ENCODE measurements around the gene TPRG1L. TPM values are rescaled to one million over a fixed set of nuclear protein-coding genes. Genes with fewer than 3 reads are reported as not detected.

Gene TPRG1L
- total and polyA plus RNA-seq, 7 donors, result 34.9 to 105 (median 49.2) TPM

- Histone ChIP-seq H3K36me3 (no peaks in the 10 kb centered on the region), H3K27ac (no peak overlapping the region), H3K4me3 (no peak overlapping the region), H3K9me3 (no peaks in the 10 kb centered on the region), H3K27me3 (peaks cover 0 to 25% (median 17%) of the 10 kb centered on the region in 3 donors), H3K4me1 (peaks cover 0 to 4% (median under 1%) of the 10 kb centered on the region in 4 donors)
- intact Hi-C loops (cut with DNase I), result no loop called here
- no peak for TF ChIP-seq EP300 (IDR thresholded peaks at IDR 0.05)
- TF ChIP-seq POLR2AphosphoS5 (IDR thresholded peaks at IDR 0.05), result no peak
- no peak for TF ChIP-seq POLR2A (IDR thresholded peaks at IDR 0.05)
- no peak for TF ChIP-seq CTCF (IDR thresholded peaks at IDR 0.05)
- 37 to 87% methylated on average over 18 of the region's 18 CpGs for WGBS, 2 donors
- no peak for DNase-seq
Observed at GRCh38 chr1:3679098-3679555, 54.3 kb downstream of the TPRG1L start.

Other genes with a start within 250 kb of the TPRG1L start
- gene ARHGEF16, start 170.3 kb upstream of the TPRG1L start, total RNA-seq, result 1 to 10 TPM in 2 of 4 donors, under 1 TPM in 2; 0.41 to 2.2 (median 0.78) TPM
- gene ARHGEF16, start 170.3 kb upstream of the TPRG1L start, polyA plus RNA-seq, result 10 to 100 TPM; 44.4 to 51.8 (median 51.6) TPM
- 10 to 100 TPM in 2 of 4 donors, 1 to 10 TPM in 2; 4.3 to 31.9 (median 12.2) TPM for gene MEGF6, start 13.5 kb upstream of the TPRG1L start, total RNA-seq
- gene MEGF6, start 13.5 kb upstream of the TPRG1L start, polyA plus RNA-seq, result 1 to 10 TPM in 2 of 3 donors, not detected in 1; 2.4 to 9.8 TPM
- 10 to 100 TPM; 11.4 to 17.2 (median 14.8) TPM for gene WRAP73, start 25.1 kb downstream of the TPRG1L start, total RNA-seq
- gene WRAP73, start 25.1 kb downstream of the TPRG1L start, polyA plus RNA-seq, result 10 to 100 TPM; 17.4 to 24.2 (median 18.7) TPM
- gene TP73, start 27.5 kb downstream of the TPRG1L start, total RNA-seq, result not detected
- under 1 TPM in 2 of 3 donors, not detected in 1; 0.22 to 0.69 TPM for gene TP73, start 27.5 kb downstream of the TPRG1L start, polyA plus RNA-seq
- not detected for gene CCDC27, start 127.4 kb downstream of the TPRG1L start, total RNA-seq
- not detected for gene CCDC27, start 127.4 kb downstream of the TPRG1L start, polyA plus RNA-seq
- 1 to 10 TPM in 3 of 4 donors, not detected in 1; 6.1 to 8.6 (median 7.5) TPM for gene SMIM1, start 147.7 kb downstream of the TPRG1L start, total RNA-seq
- 10 to 100 TPM in 1 of 3 donors, 1 to 10 TPM in 2; 2.7 to 10.8 (median 3.7) TPM for gene SMIM1, start 147.7 kb downstream of the TPRG1L start, polyA plus RNA-seq
- gene LRRC47, start 171.5 kb downstream of the TPRG1L start, total RNA-seq, result 10 to 100 TPM; 26.7 to 36.4 (median 31.2) TPM
- 10 to 100 TPM; 11.4 to 25.9 (median 13.2) TPM for gene LRRC47, start 171.5 kb downstream of the TPRG1L start, polyA plus RNA-seq
- 10 to 100 TPM; 21.6 to 32.5 (median 25.3) TPM for gene CEP104, start 232.2 kb downstream of the TPRG1L start, total RNA-seq
- 10 to 100 TPM; 12.0 to 16.0 (median 12.9) TPM for gene CEP104, start 232.2 kb downstream of the TPRG1L start, polyA plus RNA-seq
- gene DFFB, start 232.5 kb downstream of the TPRG1L start, total RNA-seq, result 1 to 10 TPM; 2.9 to 7.4 (median 6.6) TPM
- gene DFFB, start 232.5 kb downstream of the TPRG1L start, polyA plus RNA-seq, result 1 to 10 TPM; 1.8 to 9.0 (median 3.2) TPM

Data from sigmoid colon (tissue), 7 donors.